Measurements from ENCODE around the gene OARD1. TPM values are rescaled to one million over a fixed set of nuclear protein-coding genes. Genes with fewer than 3 reads are reported as not detected.

OARD1 gene
- total and polyA plus RNA-seq, 10 of the 15 experiments (the other 5 are each of a cell fraction or from before 2014, with no cell fraction given), result 19.0 to 63.5 (median 43.6) TPM

- TF ChIP-seq ZNF592 (IDR thresholded peaks at IDR 0.05), result no peak
- no peak for TF ChIP-seq ZNF24 (IDR thresholded peaks at IDR 0.05)
- TF ChIP-seq POLR2AphosphoS2 (IDR thresholded peaks at IDR 0.05; ENCODE audit: low read depth, low read length), result no peak
- TF ChIP-seq PML (IDR thresholded peaks at IDR 0.05; ENCODE audit: low read length), result no peak
Observed at GRCh38 chr6:41079080-41079479, 6.9 kb upstream of the OARD1 start (continued).

- BruUV-seq (replicated peaks), result no TSS peak
- no peak for FAIRE-seq
- H3K4me1 ChIP-seq (ENCODE audit: control insufficient read depth, insufficient read depth, low read length), result peaks cover 5% of the 10 kb centered on the region; the same call in 1 of the 2 replicates
- DNase-seq (ENCODE audit: low read depth, low spot score), result no peak
- H3K9ac ChIP-seq (ENCODE audit: control insufficient read depth, insufficient read depth, low read length), result no peak overlapping the region
- H3K36me3 ChIP-seq (ENCODE audit: control insufficient read depth in 2 of 2, insufficient read depth in 2 of 2, low read length in 1 of 2), result peaks cover 4 to 12% of the 10 kb centered on the region in 2 experiments; a peak in 3 of 4 replicates
- H3K4me3 ChIP-seq, result no peak overlapping the region
- H3K79me2 ChIP-seq (ENCODE audit: control insufficient read depth, insufficient read depth, low read length), result peaks cover 63% of the 10 kb centered on the region
- H4K20me1 ChIP-seq (ENCODE audit: control insufficient read depth, insufficient read depth), result no peaks in the 10 kb centered on the region
- H3K27ac ChIP-seq (ENCODE audit: control insufficient read depth, insufficient read depth), result no peak overlapping the region
- no peak overlapping the region for H2AFZ ChIP-seq (ENCODE audit: control insufficient read depth, low read depth, low read length)
- intact Hi-C loops (cut with micrococcal nuclease; ENCODE audit: unreplicated experiment) (loop anchor here (5.0 to 10.0 kb wide), 2 partner anchors 239 to 657 kb away; partner anchors contain the start of gene TFEB), in situ Hi-C loops (cut with MboI) (no loop called here)
- no peak overlapping the region; the same call in 1 of the 2 replicates for H3K4me2 ChIP-seq (ENCODE audit: control insufficient read depth, insufficient read depth)
- ChIA-PET SMC1A (ENCODE audit: uncharacterized antibody, unreplicated experiment) (interaction anchor here (1.1 to 1.2 kb wide), 2 partner anchors 10 to 29 kb away, joined by 3 to 4 read pairs; no protein-coding TSS in a partner anchor), POLR2A (no interaction called here), RAD21 (ENCODE audit: unreplicated experiment) (interaction anchor here (0.6 kb wide), 1 partner anchor 14 kb away, joined by 3 read pairs; no protein-coding TSS in a partner anchor), CTCF (no interaction called here)
- WGBS (ENCODE audit: insufficient coverage, insufficient replicate concordance, low lambda C conversion rate, missing lambda C conversion rate), result 96% methylated on average over 3 of the region's 3 CpGs
- TF ChIP-seq IRF4 (IDR thresholded peaks at IDR 0.05; ENCODE audit: low read depth, low read length) (no peak), YBX1 (IDR thresholded peaks at IDR 0.05) (no peak), GATAD2B (conservative IDR thresholded peaks at IDR 0.05; ENCODE audit: low read depth) (no peak), TCF12 (IDR thresholded peaks at IDR 0.05; ENCODE audit: low read depth, low read length) (no peak), CEBPZ (IDR thresholded peaks at IDR 0.05; ENCODE audit: low read depth, low read length) (no peak), CBFB (IDR thresholded peaks at IDR 0.05; ENCODE audit: low read depth) (no peak)
- ATAC-seq, result no peak
- no peaks in the 10 kb centered on the region for H3K9me3 ChIP-seq (replicated peaks; ENCODE audit: control insufficient read depth, insufficient read depth, low read length)
- no peaks in the 10 kb centered on the region for H3K27me3 ChIP-seq (replicated peaks in 1 of 2; ENCODE audit: control insufficient read depth in 2 of 2, insufficient read depth in 2 of 2, low read length in 1 of 2)
Observed at GRCh38 chr6:41078101-41078500, 5.9 kb upstream of the OARD1 start.

All from GM12878 (cell line).